Sigmoid colon (tissue), 3 donors: ENCODE results near the gene TPBGL.

ENCODE experiments used
- POLR2A ChIP-seq, 2 donors: fragments of 450-650 bp; IDR thresholded peaks; one replicate each; pipeline ENCODE4 v1.6.1; 2016; ENCODE audit warnings: antibody characterized with exemption in 2 of 2, mild to moderate bottlenecking in 2 of 2, moderate library complexity in 2 of 2
- TF ChIP-seq, protein P1 (sequence below), 4 experiments: fragments of 450-650 bp in 3 of 4; fragments of 200-600 bp in 1 of 4; IDR thresholded peaks; one replicate each; pipeline ENCODE4 v1.5.1; 2016 to 2019; ENCODE audit warnings: antibody characterized with exemption in 4 of 4, mild to moderate bottlenecking in 3 of 4, moderate library complexity in 2 of 4

DNA sequence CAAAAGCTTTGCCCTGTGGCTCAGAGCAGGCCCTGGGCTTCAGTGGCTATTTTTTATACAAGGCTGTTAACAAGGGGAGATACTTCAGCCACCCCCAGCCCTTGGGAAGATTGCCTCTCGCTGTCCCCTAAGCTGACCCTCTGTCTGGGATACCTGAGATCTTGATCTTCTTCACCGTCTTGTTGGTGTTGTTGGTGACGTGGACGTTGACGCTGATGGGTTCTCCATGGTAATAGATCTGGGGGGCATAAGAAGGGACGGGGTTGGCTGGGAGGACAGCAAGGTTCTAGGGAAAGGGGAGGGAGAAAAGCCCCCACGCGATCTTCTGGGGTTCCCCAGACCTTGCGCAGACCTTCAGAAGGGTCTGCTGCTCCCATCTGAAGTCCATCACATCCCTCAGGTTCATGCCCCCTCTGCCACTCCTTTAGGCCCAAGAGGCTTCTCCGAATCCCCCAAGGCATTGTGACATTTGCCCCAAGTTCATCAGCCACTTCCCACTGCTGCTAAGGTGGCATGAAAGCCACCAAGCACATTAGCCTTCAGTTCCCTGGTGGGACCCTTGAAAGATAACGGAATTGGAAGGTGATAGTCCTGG, 36.7 kb downstream of the TPBGL start:
- TF ChIP-seq, protein P1, sequence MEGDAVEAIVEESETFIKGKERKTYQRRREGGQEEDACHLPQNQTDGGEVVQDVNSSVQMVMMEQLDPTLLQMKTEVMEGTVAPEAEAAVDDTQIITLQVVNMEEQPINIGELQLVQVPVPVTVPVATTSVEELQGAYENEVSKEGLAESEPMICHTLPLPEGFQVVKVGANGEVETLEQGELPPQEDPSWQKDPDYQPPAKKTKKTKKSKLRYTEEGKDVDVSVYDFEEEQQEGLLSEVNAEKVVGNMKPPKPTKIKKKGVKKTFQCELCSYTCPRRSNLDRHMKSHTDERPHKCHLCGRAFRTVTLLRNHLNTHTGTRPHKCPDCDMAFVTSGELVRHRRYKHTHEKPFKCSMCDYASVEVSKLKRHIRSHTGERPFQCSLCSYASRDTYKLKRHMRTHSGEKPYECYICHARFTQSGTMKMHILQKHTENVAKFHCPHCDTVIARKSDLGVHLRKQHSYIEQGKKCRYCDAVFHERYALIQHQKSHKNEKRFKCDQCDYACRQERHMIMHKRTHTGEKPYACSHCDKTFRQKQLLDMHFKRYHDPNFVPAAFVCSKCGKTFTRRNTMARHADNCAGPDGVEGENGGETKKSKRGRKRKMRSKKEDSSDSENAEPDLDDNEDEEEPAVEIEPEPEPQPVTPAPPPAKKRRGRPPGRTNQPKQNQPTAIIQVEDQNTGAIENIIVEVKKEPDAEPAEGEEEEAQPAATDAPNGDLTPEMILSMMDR (IDR thresholded peaks at IDR 0.05) = no peak
- no peak for TF ChIP-seq POLR2A (IDR thresholded peaks at IDR 0.05)
